K562 (cell line): ENCODE data around the gene ZNF792. TPM values are rescaled to one million over a fixed set of nuclear protein-coding genes. Genes with fewer than 3 reads are reported as not detected.
"Not testable (repeated sequence)": the region's sequence is repeated elsewhere in the genome, so short reads cannot be mapped to it uniquely, and the experiment has no call there.

Experiments used
- CBX5 ChIP-seq: IDR thresholded peaks from 2 replicates; pipeline ENCODE4 v1.6.1; 2014; ENCODE audit warnings: low read depth, borderline replicate concordance
- MAZ ChIP-seq, 2 experiments: fragments of 450-650 bp in 1 of 2; sonication (generic) in 1 of 2; formaldehyde crosslinking; IDR thresholded peaks in 1 of 2; conservative IDR thresholded peaks in 1 of 2; 2 replicates each; pipeline versions ENCODE4 v1.4.0 to v1.5.0; 2020; ENCODE audit warnings: mild to moderate bottlenecking in 1 of 2, missing genetic modification reagents in 1 of 2
- MECOM ChIP-seq: fragments of 250-450 bp; sonication (Bioruptor Pico); IDR thresholded peaks from 2 replicates; pipeline ENCODE4 v1.8.0; 2022; ENCODE audit warnings: inconsistent platforms
- NFE2L1 ChIP-seq: fragments of 450-650 bp; IDR thresholded peaks from 2 replicates; pipeline ENCODE4 v1.6.1; 2016; ENCODE audit warnings: missing genetic modification characterization, low read depth, mild to moderate bottlenecking, missing compliant biosample characterization, moderate library complexity, borderline replicate concordance
- SMAD4 ChIP-seq: fragments of 250-450 bp; sonication (Bioruptor Pico); conservative IDR thresholded peaks from 2 replicates; pipeline ENCODE4 v1.8.0; 2021; ENCODE audit warnings: inconsistent platforms, mild to moderate bottlenecking, moderate library complexity
- YY1 ChIP-seq, 3 experiments: IDR thresholded peaks; 2 replicates each; pipeline ENCODE4 v1.6.1; 2011; ENCODE audit warnings: low read length in 2 of 3, mild to moderate bottlenecking in 2 of 3, moderate library complexity in 2 of 3, borderline replicate concordance in 1 of 3, control low read depth in 1 of 3, low read depth in 1 of 3; ENCODE audit not compliant: insufficient read depth in 3 of 3, insufficient replicate concordance in 2 of 3, control insufficient read depth in 1 of 3, insufficient read length in 1 of 3; ENCODE audit errors: extremely low read depth in 1 of 3
- ZNF507 ChIP-seq: conservative IDR thresholded peaks from 2 replicates; pipeline ENCODE4 v1.6.1; 2017; ENCODE audit warnings: missing genetic modification characterization, missing compliant biosample characterization
- polyA plus RNA-seq, 8 experiments: library from polyadenylated mRNA; depleted of rRNA in 4 of 8; stranded (reverse) in 5 of 8; unstranded in 3 of 8; fragments of >200 nt; fragmentation: Nextera tagmentation in 2 of 8; fragmentation: Illumina TruSeq in 1 of 8; extraction: Ambion mirVana in 2 of 8; extraction: Trizol in 1 of 8; gene quantifications; 2 replicates each; pipeline versions ENCODE4 v1.2.1 to v1.2.3, GENCODE V29; 2011 to 2014; ENCODE audit warnings: inconsistent platforms in 1 of 8, missing spikeins in 1 of 8
- total RNA-seq, 7 experiments: library from RNA; depleted of rRNA in 6 of 7; stranded (reverse); fragments of >200 nt in 6 of 7; fragmentation: Illumina TruSeq in 2 of 7; extraction: Trizol in 2 of 7; gene quantifications; 2 replicates each; pipeline versions ENCODE4 v1.2.1 to v1.2.3, GENCODE V29; 2011 to 2021; ENCODE audit warnings: low replicate concordance in 1 of 7
- TF ChIP-seq, protein P1 (sequence below): sonication (generic); formaldehyde crosslinking; IDR thresholded peaks from 2 replicates; pipeline ENCODE4 v1.9.0; 2022; ENCODE audit warnings: mild to moderate bottlenecking, missing genetic modification reagents
- TF ChIP-seq, protein P2 (sequence below): fragments of 250-450 bp; sonication (Bioruptor Pico); IDR thresholded peaks from 2 replicates; pipeline ENCODE4 v1.8.0; 2022; ENCODE audit warnings: moderate library complexity, mild to moderate bottlenecking, inconsistent platforms
- TF ChIP-seq, protein P3 (sequence below), 3 experiments: fragments of 200-800 bp in 1 of 3; sonication (Bioruptor generic) in 1 of 3; sonication (generic) in 1 of 3; formaldehyde crosslinking in 1 of 3; IDR thresholded peaks; 2 replicates each; pipeline versions ENCODE4 v1.6.1 to v1.8.0; 2016 to 2022; ENCODE audit warnings: mild to moderate bottlenecking in 2 of 3, missing compliant biosample characterization in 2 of 3, missing genetic modification characterization in 2 of 3, missing genetic modification reagents in 1 of 3
- TF ChIP-seq, protein P4 (sequence below): fragments of 250-450 bp; sonication (Bioruptor Pico); IDR thresholded peaks from 2 replicates; pipeline ENCODE4 v1.4.0; 2020
- TF ChIP-seq, protein P5 (sequence below): fragments of 200-800 bp; sonication (Bioruptor generic); IDR thresholded peaks from 2 replicates; pipeline ENCODE4 v1.6.1; 2017; ENCODE audit warnings: missing genetic modification characterization, missing compliant biosample characterization
- TF ChIP-seq, protein P6 (sequence below): fragments of 450-650 bp; IDR thresholded peaks from 2 replicates; pipeline ENCODE4 v1.6.1; 2017; ENCODE audit warnings: antibody characterized with exemption, mild to moderate bottlenecking
- TF ChIP-seq, protein P7 (sequence below): sonication (generic); IDR thresholded peaks from 2 replicates; pipeline ENCODE4 v1.6.1; 2016

The ZNF792 gene
- total and polyA plus RNA-seq, 9 of the 15 experiments (the other 6 are each of a cell fraction or from before 2014, with no cell fraction given): 3.3 to 16.5 (median 10.4) TPM

DNA sequence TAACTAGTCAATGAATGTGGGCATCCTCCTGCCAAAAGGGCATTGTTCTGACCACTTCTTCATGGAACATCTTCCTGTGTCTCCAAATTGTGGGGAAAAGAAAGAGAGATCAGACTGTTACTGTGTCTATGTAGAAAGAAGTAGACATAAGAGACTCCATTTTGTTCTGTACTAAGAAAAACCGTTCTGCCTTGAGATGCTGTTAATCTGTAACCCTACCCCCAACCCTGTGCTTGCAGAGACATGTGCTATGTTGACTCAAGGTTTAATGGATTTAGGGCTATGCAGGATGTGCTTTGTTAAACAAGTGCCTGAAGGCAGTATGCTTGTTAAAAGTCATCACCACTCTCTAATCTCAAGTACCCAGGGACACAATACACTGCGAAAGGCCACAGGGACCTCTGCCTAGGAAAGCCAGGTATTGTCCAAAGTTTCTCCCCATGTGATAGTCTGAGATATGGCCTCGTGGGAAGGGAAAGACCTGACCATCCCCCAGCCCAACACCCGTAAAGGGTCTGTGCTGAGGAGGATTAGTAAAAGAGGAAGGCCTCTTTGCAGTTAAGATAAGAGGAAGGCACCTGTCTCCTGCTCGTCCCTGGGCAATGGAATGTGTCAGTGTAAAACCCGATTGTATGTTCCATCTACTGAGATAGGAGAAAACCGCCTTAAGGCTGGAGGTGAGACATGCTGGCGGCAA lies 43.8 kb downstream of the ZNF792 start (continued):
- TF ChIP-seq ZNF507 (tag) (peak; percentile 26; the same call in 1 of the 2 replicates), SMAD4 (CRISPR knock-in tag) (peak; percentile 97), YY1 (IDR thresholded peaks at IDR 0.05; ENCODE audit: borderline replicate concordance in 1 of 3, control insufficient read depth in 1 of 3, extremely low read depth in 1 of 3, insufficient read depth in 3 of 3, insufficient read length in 1 of 3, insufficient replicate concordance in 2 of 3, low read depth in 1 of 3, low read length in 2 of 3) (peak in 1 of 3 experiments; percentile 23), MAZ (CRISPR knock-in tag; conservative IDR thresholded peaks at IDR 0.05 in 1 of 2, IDR thresholded peaks at IDR 0.05 in 1 of 2) (peak; percentile 26 to 67; a peak in 3 of 4 replicates), MECOM (CRISPR knock-in tag) (peak; percentile 79), CBX5 (peak; percentile 54; the same call in 1 of the 2 replicates), NFE2L1 (tag) (0 out of 2 replicates have a peak, but pooled peaks have one; percentile 18)
- TF ChIP-seq, protein P1, sequence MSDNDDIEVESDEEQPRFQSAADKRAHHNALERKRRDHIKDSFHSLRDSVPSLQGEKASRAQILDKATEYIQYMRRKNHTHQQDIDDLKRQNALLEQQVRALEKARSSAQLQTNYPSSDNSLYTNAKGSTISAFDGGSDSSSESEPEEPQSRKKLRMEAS: peak; percentile 97
- TF ChIP-seq, protein P2, sequence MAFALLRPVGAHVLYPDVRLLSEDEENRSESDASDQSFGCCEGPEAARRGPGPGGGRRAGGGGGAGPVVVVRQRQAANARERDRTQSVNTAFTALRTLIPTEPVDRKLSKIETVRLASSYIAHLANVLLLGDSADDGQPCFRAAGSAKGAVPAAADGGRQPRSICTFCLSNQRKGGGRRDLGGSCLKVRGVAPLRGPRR: peak; percentile 93
- TF ChIP-seq, protein P3, sequence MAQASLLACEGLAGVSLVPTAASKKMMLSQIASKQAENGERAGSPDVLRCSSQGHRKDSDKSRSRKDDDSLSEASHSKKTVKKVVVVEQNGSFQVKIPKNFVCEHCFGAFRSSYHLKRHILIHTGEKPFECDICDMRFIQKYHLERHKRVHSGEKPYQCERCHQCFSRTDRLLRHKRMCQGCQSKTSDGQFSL (CRISPR knock-in tag; IDR thresholded peaks at IDR 0.05): not testable (repeated sequence)
- TF ChIP-seq, protein P3 (tag; IDR thresholded peaks at IDR 0.05): peak in 1 of 2 experiments; percentile 91; a peak in 2 of 4 replicates
- TF ChIP-seq, protein P4, sequence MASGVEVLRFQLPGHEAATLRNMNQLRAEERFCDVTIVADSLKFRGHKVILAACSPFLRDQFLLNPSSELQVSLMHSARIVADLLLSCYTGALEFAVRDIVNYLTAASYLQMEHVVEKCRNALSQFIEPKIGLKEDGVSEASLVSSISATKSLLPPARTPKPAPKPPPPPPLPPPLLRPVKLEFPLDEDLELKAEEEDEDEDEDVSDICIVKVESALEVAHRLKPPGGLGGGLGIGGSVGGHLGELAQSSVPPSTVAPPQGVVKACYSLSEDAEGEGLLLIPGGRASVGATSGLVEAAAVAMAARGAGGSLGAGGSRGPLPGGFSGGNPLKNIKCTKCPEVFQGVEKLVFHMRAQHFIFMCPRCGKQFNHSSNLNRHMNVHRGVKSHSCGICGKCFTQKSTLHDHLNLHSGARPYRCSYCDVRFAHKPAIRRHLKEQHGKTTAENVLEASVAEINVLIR: peak; percentile 52
- TF ChIP-seq, protein P5, sequence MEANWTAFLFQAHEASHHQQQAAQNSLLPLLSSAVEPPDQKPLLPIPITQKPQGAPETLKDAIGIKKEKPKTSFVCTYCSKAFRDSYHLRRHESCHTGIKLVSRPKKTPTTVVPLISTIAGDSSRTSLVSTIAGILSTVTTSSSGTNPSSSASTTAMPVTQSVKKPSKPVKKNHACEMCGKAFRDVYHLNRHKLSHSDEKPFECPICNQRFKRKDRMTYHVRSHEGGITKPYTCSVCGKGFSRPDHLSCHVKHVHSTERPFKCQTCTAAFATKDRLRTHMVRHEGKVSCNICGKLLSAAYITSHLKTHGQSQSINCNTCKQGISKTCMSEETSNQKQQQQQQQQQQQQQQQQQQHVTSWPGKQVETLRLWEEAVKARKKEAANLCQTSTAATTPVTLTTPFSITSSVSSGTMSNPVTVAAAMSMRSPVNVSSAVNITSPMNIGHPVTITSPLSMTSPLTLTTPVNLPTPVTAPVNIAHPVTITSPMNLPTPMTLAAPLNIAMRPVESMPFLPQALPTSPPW (CRISPR knock-in tag): peak; percentile 32; the same call in 1 of the 2 replicates
- TF ChIP-seq, protein P6, sequence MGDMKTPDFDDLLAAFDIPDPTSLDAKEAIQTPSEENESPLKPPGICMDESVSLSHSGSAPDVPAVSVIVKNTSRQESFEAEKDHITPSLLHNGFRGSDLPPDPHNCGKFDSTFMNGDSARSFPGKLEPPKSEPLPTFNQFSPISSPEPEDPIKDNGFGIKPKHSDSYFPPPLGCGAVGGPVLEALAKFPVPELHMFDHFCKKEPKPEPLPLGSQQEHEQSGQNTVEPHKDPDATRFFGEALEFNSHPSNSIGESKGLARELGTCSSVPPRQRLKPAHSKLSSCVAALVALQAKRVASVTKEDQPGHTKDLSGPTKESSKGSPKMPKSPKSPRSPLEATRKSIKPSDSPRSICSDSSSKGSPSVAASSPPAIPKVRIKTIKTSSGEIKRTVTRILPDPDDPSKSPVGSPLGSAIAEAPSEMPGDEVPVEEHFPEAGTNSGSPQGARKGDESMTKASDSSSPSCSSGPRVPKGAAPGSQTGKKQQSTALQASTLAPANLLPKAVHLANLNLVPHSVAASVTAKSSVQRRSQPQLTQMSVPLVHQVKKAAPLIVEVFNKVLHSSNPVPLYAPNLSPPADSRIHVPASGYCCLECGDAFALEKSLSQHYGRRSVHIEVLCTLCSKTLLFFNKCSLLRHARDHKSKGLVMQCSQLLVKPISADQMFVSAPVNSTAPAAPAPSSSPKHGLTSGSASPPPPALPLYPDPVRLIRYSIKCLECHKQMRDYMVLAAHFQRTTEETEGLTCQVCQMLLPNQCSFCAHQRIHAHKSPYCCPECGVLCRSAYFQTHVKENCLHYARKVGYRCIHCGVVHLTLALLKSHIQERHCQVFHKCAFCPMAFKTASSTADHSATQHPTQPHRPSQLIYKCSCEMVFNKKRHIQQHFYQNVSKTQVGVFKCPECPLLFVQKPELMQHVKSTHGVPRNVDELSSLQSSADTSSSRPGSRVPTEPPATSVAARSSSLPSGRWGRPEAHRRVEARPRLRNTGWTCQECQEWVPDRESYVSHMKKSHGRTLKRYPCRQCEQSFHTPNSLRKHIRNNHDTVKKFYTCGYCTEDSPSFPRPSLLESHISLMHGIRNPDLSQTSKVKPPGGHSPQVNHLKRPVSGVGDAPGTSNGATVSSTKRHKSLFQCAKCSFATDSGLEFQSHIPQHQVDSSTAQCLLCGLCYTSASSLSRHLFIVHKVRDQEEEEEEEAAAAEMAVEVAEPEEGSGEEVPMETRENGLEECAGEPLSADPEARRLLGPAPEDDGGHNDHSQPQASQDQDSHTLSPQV: peak; percentile 100
- TF ChIP-seq, protein P7, sequence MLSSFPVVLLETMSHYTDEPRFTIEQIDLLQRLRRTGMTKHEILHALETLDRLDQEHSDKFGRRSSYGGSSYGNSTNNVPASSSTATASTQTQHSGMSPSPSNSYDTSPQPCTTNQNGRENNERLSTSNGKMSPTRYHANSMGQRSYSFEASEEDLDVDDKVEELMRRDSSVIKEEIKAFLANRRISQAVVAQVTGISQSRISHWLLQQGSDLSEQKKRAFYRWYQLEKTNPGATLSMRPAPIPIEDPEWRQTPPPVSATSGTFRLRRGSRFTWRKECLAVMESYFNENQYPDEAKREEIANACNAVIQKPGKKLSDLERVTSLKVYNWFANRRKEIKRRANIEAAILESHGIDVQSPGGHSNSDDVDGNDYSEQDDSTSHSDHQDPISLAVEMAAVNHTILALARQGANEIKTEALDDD: peak; percentile 95
